Gastrocnemius medialis (tissue), 4 donors: Measurements from ENCODE around the gene CA4.

Source experiments
- POLR2A ChIP-seq, 2 donors: fragments of 450-650 bp; IDR thresholded peaks; one replicate each; pipeline ENCODE4 v1.6.1; 2017; ENCODE audit warnings: antibody characterized with exemption in 2 of 2, mild to moderate bottlenecking in 2 of 2, moderate library complexity in 2 of 2
- TF ChIP-seq, protein P1 (sequence below), 5 experiments: fragments of 450-650 bp in 3 of 5; fragments of 200-600 bp in 2 of 5; sonication (generic) in 2 of 5; IDR thresholded peaks in 4 of 5; conservative IDR thresholded peaks in 1 of 5; 1 replicate in 4 of 5; 2 replicates in 1 of 5; pipeline ENCODE4 v1.5.1; 2016 to 2019; ENCODE audit warnings: antibody characterized with exemption in 5 of 5, mild to moderate bottlenecking in 3 of 5, moderate library complexity in 3 of 5

- TF ChIP-seq, protein P1, sequence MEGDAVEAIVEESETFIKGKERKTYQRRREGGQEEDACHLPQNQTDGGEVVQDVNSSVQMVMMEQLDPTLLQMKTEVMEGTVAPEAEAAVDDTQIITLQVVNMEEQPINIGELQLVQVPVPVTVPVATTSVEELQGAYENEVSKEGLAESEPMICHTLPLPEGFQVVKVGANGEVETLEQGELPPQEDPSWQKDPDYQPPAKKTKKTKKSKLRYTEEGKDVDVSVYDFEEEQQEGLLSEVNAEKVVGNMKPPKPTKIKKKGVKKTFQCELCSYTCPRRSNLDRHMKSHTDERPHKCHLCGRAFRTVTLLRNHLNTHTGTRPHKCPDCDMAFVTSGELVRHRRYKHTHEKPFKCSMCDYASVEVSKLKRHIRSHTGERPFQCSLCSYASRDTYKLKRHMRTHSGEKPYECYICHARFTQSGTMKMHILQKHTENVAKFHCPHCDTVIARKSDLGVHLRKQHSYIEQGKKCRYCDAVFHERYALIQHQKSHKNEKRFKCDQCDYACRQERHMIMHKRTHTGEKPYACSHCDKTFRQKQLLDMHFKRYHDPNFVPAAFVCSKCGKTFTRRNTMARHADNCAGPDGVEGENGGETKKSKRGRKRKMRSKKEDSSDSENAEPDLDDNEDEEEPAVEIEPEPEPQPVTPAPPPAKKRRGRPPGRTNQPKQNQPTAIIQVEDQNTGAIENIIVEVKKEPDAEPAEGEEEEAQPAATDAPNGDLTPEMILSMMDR (IDR thresholded peaks at IDR 0.05 in 4 of 5, conservative IDR thresholded peaks at IDR 0.05 in 1 of 5): no peak
- TF ChIP-seq POLR2A (IDR thresholded peaks at IDR 0.05): no peak
These were observed 3.6 kb upstream of the CA4 start for GRCh38 chr17:60146206-60146605.
